Smooth muscle cell (in vitro differentiated cells): Measurements from ENCODE around the gene SLC25A30. TPM values are rescaled to one million over a fixed set of nuclear protein-coding genes. Genes with fewer than 3 reads are reported as not detected.
"Not testable (repeated sequence)": the region's sequence is repeated elsewhere in the genome, so short reads cannot be mapped to it uniquely, and the experiment has no call there.

Experiments used
- DNase-seq: peaks from one replicate; lab custom pipeline; 2025; ENCODE audit not compliant: unreplicated experiment; lab: John Stamatoyannopoulos, UW
- H2AFZ ChIP-seq: fragments of 200-600 bp; sonication (generic); 2 replicates; pipeline ENCODE4 v1.6.0; 2016; ENCODE audit warnings: antibody characterized with exemption, low read depth, mild to moderate bottlenecking
- H3F3A ChIP-seq: fragments of 200-600 bp; sonication (generic); 2 replicates; pipeline ENCODE4 v1.6.0; 2017; ENCODE audit warnings: antibody characterized with exemption, low read depth
- H3K27ac ChIP-seq: fragments of 200-600 bp; sonication (generic); 2 replicates; pipeline ENCODE4 v1.5.1; 2016; ENCODE audit warnings: low read depth, mild to moderate bottlenecking
- H3K27me3 ChIP-seq: fragments of 200-600 bp; sonication (generic); 2 replicates; pipeline ENCODE4 v1.6.1; 2016; ENCODE audit warnings: low read depth, mild to moderate bottlenecking
- H3K36me3 ChIP-seq: fragments of 200-600 bp; sonication (generic); 2 replicates; pipeline ENCODE4 v1.5.1; 2016; ENCODE audit warnings: low read depth
- H3K4me1 ChIP-seq: fragments of 200-600 bp; sonication (generic); 2 replicates; pipeline ENCODE4 v1.5.1; 2016; ENCODE audit warnings: low read depth
- H3K4me2 ChIP-seq: fragments of 200-600 bp; sonication (generic); 2 replicates; pipeline ENCODE4 v1.6.0; 2016; ENCODE audit warnings: mild to moderate bottlenecking
- H3K4me3 ChIP-seq: fragments of 200-600 bp; sonication (generic); 2 replicates; pipeline ENCODE4 v1.5.1; 2016; ENCODE audit warnings: mild to moderate bottlenecking
- H3K79me2 ChIP-seq: fragments of 200-600 bp; sonication (generic); 2 replicates; pipeline ENCODE4 v1.6.0; 2016; ENCODE audit warnings: low read depth, mild to moderate bottlenecking
- H3K9ac ChIP-seq: fragments of 200-600 bp; sonication (generic); 2 replicates; pipeline ENCODE4 v1.6.0; 2016; ENCODE audit warnings: low read depth
- H3K9me3 ChIP-seq: fragments of 200-600 bp; sonication (generic); replicated peaks from 2 replicates; pipeline ENCODE4 v1.5.1; 2016; ENCODE audit warnings: low read depth
- H4K20me1 ChIP-seq: fragments of 200-600 bp; sonication (generic); 2 replicates; pipeline ENCODE4 v1.6.0; 2016; ENCODE audit warnings: low read depth
- CTCF ChIP-seq: fragments of 200-600 bp; sonication (generic); IDR thresholded peaks from 2 replicates; pipeline ENCODE4 v1.5.1; 2017; ENCODE audit warnings: borderline replicate concordance, mild to moderate bottlenecking, antibody characterized with exemption; ENCODE audit not compliant: insufficient read depth, poor library complexity, severe bottlenecking
- WGBS: methylation state at CpG from one replicate; pipeline ENCODE4 v1.1.7; 2016; ENCODE audit warnings: low lambda C conversion rate; 5-methylcytosine and 5-hydroxymethylcytosine counted together
- polyA plus RNA-seq: library from polyadenylated mRNA; unstranded; fragments of >200 nt; fragmentation: Nextera tagmentation; extraction: Ambion mirVana; gene quantifications from 2 replicates; pipeline ENCODE4 v1.2.1, GENCODE V29; 2016
- total RNA-seq: library from RNA; depleted of rRNA; stranded (reverse); fragments of >200 nt; gene quantifications from 2 replicates; pipeline ENCODE4 v1.2.3, GENCODE V29; 2014

SLC25A30 gene
- total and polyA plus RNA-seq, 2 experiments from 2014 or later: 1.3 to 6.8 TPM

- Histone ChIP-seq H3F3A (no peaks in the 10 kb centered on the region), H3K27ac (no peak overlapping the region), H4K20me1 (no peaks in the 10 kb centered on the region), H3K4me1 (no peaks in the 10 kb centered on the region), H3K4me2 (no peak overlapping the region), H3K9me3 (no peaks in the 10 kb centered on the region), H2AFZ (no peak overlapping the region), H3K79me2 (no peaks in the 10 kb centered on the region), H3K9ac (no peak overlapping the region), H3K27me3 (no peaks in the 10 kb centered on the region), H3K36me3 (no peaks in the 10 kb centered on the region), H3K4me3 (no peak overlapping the region)
- WGBS: no CpG with 5 or more reads among the region's 1 CpG
- no peak for TF ChIP-seq CTCF
- DNase-seq: no peak
Observed at GRCh38 chr13:45419945-45420344, 1.8 kb upstream of the SLC25A30 start.

- H3K4me1 ChIP-seq, H4K20me1 ChIP-seq, DNase-seq, H3K79me2 ChIP-seq, H3K36me3 ChIP-seq, H2AFZ ChIP-seq, H3F3A ChIP-seq, H3K9me3 ChIP-seq, H3K27ac ChIP-seq, H3K9ac ChIP-seq, H3K4me2 ChIP-seq, H3K27me3 ChIP-seq, H3K4me3 ChIP-seq: not testable (repeated sequence)
- WGBS: 96% methylated on average over 16 of the region's 16 CpGs
Observed at GRCh38 chr13:45419389-45419788, 1.2 kb upstream of the SLC25A30 start.

GRCh38 chr13:45416516-45417128 lies 1.6 kb downstream of the SLC25A30 start:
- no peak for DNase-seq
- Histone ChIP-seq H3K79me2 (no peaks in the 10 kb centered on the region), H3K36me3 (no peaks in the 10 kb centered on the region), H3K9ac (no peak overlapping the region), H3K4me3 (peak overlapping the region; percentile 68), H3F3A (no peaks in the 10 kb centered on the region), H3K27ac (no peak overlapping the region), H2AFZ (no peak overlapping the region), H3K4me1 (no peaks in the 10 kb centered on the region), H3K4me2 (peak overlapping the region; percentile 86), H3K9me3 (no peaks in the 10 kb centered on the region), H3K27me3 (no peaks in the 10 kb centered on the region), H4K20me1 (no peaks in the 10 kb centered on the region)
- TF ChIP-seq CTCF: no peak
- WGBS: 92% methylated on average over 10 of the region's 10 CpGs

GRCh38 chr13:45415112-45415511 lies 3.1 kb downstream of the SLC25A30 start:
- WGBS: 94% methylated on average over 1 of the region's 1 CpG
- no peaks in the 10 kb centered on the region for H3K4me1 ChIP-seq
- no peaks in the 10 kb centered on the region for H3K27me3 ChIP-seq
- no peaks in the 10 kb centered on the region for H4K20me1 ChIP-seq
- no peak overlapping the region for H3K9ac ChIP-seq
- H3K79me2 ChIP-seq: no peaks in the 10 kb centered on the region
- H3K36me3 ChIP-seq: no peaks in the 10 kb centered on the region
- no peak for TF ChIP-seq CTCF
- H2AFZ ChIP-seq: no peak overlapping the region
- no peaks in the 10 kb centered on the region for H3F3A ChIP-seq
- peak overlapping the region; percentile 22 for H3K4me3 ChIP-seq
- DNase-seq: no peak
- H3K27ac ChIP-seq: no peak overlapping the region
- peak overlapping the region; percentile 74 for H3K4me2 ChIP-seq
- no peaks in the 10 kb centered on the region for H3K9me3 ChIP-seq
